ENCODE measurements around the gene WDTC1.

Gene WDTC1

GRCh38 chr1:27349784-27350662 is 115.6 kb downstream of the WDTC1 start:
- TF ChIP-seq GATA3 (IDR thresholded peaks at IDR 0.05; ENCODE audit: low read depth, low read length) (no peak), GATA2 (IDR thresholded peaks at IDR 0.05; ENCODE audit: low read depth, low read length) (no peak)

- TF ChIP-seq GATA3 (IDR thresholded peaks at IDR 0.05; ENCODE audit: low read depth, low read length) (no peak), GATA2 (IDR thresholded peaks at IDR 0.05; ENCODE audit: low read depth, low read length) (no peak)
These were observed 116.5 kb downstream of the WDTC1 start for GRCh38 chr1:27350663-27351540.

GRCh38 chr1:27351541-27352107 is 117.2 kb downstream of the WDTC1 start:
- TF ChIP-seq GATA3 (IDR thresholded peaks at IDR 0.05; ENCODE audit: low read depth, low read length) (no peak), GATA2 (IDR thresholded peaks at IDR 0.05; ENCODE audit: low read depth, low read length) (no peak)

DNA sequence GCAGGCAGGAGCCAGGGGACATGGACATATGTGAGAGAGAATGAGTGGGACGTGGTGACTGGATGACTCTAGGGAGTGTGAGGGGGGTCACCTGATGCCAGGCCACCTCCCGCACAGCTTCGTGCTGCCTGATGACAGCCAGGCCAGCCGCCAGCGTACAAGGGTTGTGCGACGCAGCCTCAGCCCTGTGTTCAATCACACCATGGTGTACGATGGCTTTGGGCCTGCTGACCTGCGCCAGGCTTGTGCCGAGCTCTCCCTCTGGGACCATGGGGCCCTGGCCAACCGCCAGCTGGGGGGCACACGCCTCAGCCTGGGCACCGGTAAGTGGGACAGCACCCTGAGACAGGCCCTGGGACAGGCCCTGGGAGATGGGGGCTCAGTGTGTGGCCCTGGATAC is 118.7 kb downstream of the WDTC1 start:
- TF ChIP-seq GATA2 (IDR thresholded peaks at IDR 0.05; ENCODE audit: low read depth, low read length) (no peak), GATA3 (IDR thresholded peaks at IDR 0.05; ENCODE audit: low read depth, low read length) (no peak)

DNA sequence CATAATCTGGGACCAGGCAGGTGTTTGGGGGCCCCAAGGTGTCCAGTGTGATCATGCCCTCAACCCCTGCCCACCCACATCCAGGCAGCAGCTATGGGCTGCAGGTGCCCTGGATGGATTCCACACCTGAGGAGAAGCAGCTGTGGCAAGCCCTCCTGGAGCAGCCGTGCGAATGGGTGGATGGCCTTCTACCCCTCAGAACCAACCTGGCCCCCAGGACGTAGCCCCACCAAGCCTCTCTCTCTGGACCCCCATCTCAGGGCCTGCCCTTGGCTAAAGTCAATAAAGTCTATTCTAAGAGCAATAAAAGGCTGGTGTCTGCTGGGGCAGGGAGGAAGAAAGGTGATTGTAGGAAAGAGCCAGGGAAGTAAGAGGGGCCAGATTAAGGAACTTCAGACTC is 119.2 kb downstream of the WDTC1 start:
- TF ChIP-seq GATA2 (IDR thresholded peaks at IDR 0.05; ENCODE audit: low read depth, low read length) (no peak), GATA3 (IDR thresholded peaks at IDR 0.05; ENCODE audit: low read depth, low read length) (no peak)

DNA sequence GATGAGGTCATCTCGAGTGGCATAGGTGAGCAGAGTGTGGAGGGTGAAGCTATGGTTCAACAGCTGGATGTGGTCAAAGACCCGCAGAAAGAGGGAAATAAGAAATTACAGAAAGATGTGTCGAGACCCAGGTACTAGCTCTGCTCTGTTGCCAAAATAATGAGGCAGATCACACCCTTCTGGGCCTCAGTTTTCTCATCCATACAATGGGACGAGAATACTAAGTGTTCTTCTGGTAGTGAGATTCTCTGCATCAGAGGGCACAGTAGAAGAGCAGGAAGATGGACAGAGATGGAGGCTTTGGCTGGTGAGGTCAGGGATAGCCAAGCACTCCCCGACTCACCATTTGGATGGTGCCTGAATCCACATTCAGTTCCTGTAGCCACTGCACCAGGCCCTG is 121.3 kb downstream of the WDTC1 start:
- TF ChIP-seq GATA3 (IDR thresholded peaks at IDR 0.05; ENCODE audit: low read depth, low read length), result no peak
- TF ChIP-seq GATA2 (IDR thresholded peaks at IDR 0.05; ENCODE audit: low read depth, low read length), result no peak

GRCh38 chr1:27356277-27356618 is 121.8 kb downstream of the WDTC1 start:
- TF ChIP-seq GATA3 (IDR thresholded peaks at IDR 0.05; ENCODE audit: low read depth, low read length) (no peak), GATA2 (IDR thresholded peaks at IDR 0.05; ENCODE audit: low read depth, low read length) (no peak)

DNA sequence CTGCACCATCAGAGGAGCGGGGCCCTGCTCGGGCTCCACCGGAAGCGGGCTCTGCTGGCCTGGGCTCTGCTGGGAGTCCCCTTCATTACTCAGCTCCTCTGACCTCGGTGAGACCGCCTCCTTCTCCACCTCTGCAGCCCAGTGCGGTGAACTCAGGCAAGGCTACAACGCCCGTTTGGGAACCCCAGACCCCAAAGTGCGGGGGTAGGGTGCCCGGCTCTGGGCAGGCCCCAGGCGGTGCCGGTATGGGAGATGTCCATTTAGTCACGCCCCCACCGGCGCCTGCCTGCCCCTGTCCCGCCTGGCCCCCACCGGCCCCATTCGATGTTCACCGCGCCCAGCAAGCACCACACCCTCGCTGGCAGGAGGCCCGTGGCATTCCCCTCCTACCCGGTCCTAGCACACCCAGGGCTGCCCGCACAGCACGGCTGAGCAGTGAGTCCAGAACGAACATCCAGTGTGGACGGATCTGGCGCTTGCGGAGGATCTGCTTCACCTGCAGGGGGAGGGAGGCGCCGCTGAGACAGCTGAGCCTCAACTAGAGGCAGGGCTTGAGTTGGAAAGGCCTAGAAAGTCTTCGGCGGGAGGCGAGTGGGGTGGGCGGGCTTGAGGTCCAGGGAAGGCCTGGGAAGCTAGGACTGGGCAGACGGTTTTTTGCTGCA is 122.3 kb downstream of the WDTC1 start:
- TF ChIP-seq GATA3 (IDR thresholded peaks at IDR 0.05; ENCODE audit: low read depth, low read length) (no peak), GATA2 (IDR thresholded peaks at IDR 0.05; ENCODE audit: low read depth, low read length) (no peak)

- TF ChIP-seq GATA3 (IDR thresholded peaks at IDR 0.05; ENCODE audit: low read depth, low read length) (no peak), GATA2 (IDR thresholded peaks at IDR 0.05; ENCODE audit: low read depth, low read length) (no peak)
These were observed 123.0 kb downstream of the WDTC1 start for GRCh38 chr1:27357281-27358037.
